Thoracic aorta (tissue), 2 donors: ENCODE results near the gene UBR3. TPM values are rescaled to one million over a fixed set of nuclear protein-coding genes. Genes with fewer than 3 reads are reported as not detected.

ENCODE experiments used
- ATAC-seq: fragments of 150-250 bp; one replicate; pipeline ENCODE4 v1.8.0; 2017; ENCODE audit warnings: low read depth; ENCODE audit not compliant: insufficient number of reproducible peaks, low FRiP score
- DNase-seq: peaks from one replicate; pipeline ENCODE4 v3.0.0-alpha.2; 2020; ENCODE audit warnings: low spot score
- H3K27ac ChIP-seq, 2 donors: fragments of 200-600 bp; sonication (generic); 1 replicate in 1 of 2; 2 replicates in 1 of 2; pipeline ENCODE4 v1.5.1; 2016; ENCODE audit warnings: mild to moderate bottlenecking in 2 of 2, moderate library complexity in 2 of 2
- H3K27me3 ChIP-seq: fragments of 200-600 bp; sonication (generic); replicated peaks from 2 replicates; pipeline ENCODE4 v1.6.0; 2016; ENCODE audit warnings: mild to moderate bottlenecking; ENCODE audit not compliant: insufficient read depth
- H3K36me3 ChIP-seq: fragments of 200-600 bp; sonication (generic); one replicate; pipeline ENCODE4 v1.5.1; 2016
- H3K4me1 ChIP-seq, 2 donors: fragments of 200-600 bp; sonication (generic); 1 replicate in 1 of 2; 2 replicates in 1 of 2; pipeline versions ENCODE4 v1.5.1 to v1.6.0; 2016; ENCODE audit warnings: low read depth in 2 of 2, mild to moderate bottlenecking in 1 of 2; ENCODE audit not compliant: control insufficient read depth in 1 of 2
- H3K4me3 ChIP-seq: fragments of 200-600 bp; sonication (generic); 2 replicates; pipeline ENCODE4 v1.5.1; 2016; ENCODE audit warnings: mild to moderate bottlenecking
- H3K9me3 ChIP-seq: fragments of 200-600 bp; sonication (generic); 2 replicates; pipeline ENCODE4 v1.5.1; 2016
- CTCF ChIP-seq: fragments of 200-600 bp; sonication (generic); IDR thresholded peaks from one replicate; pipeline ENCODE4 v1.5.1; 2019; ENCODE audit warnings: antibody characterized with exemption
- total RNA-seq, 2 donors: library from RNA; depleted of rRNA; stranded (reverse); fragments of >200 nt; gene quantifications; one replicate each; pipeline versions ENCODE4 v1.1.0 to v1.2.3, GENCODE V29; 2016

UBR3 gene
- total RNA-seq, 2 donors from 2014 or later, result 62.1 to 98.6 TPM

DNA sequence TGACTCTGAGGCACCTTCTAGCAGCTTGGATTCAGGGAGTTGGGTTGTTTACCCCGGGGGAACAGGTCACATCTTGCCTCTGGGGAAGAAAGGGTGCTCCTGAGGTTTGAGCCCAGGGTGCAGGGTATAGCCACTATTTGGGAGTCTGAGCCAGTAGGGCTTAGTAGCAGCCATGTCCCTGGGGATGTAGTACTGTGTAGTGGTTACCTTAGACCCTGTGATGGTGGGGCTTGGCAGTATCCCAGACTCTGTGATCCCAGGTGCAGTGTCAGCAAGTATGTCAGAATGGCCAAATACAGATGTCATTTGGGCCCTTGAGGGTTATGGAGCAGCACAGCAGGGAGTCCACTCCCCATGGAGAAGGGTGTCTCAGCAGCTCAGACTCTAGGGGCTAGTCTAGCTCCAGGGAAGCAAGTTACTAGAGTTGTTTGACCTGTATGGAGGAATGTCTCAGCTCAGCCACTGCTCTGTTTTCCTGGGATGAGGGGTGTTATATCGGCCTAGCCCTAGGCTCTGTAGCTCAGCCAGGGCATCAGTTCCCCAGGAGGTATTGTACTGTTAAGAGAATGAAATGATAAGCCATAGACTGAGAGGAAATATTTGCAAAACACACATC is 151.3 kb downstream of the UBR3 start:
- Histone ChIP-seq H3K9me3 (peaks cover 10% of the 10 kb centered on the region), H3K4me1 (no peaks in the 10 kb centered on the region), H3K27me3 (no peaks in the 10 kb centered on the region), H3K27ac (no peak overlapping the region), H3K36me3 (no peaks in the 10 kb centered on the region), H3K4me3 (no peak overlapping the region)
- DNase-seq (no peak), ATAC-seq (no peak)
- no peak for TF ChIP-seq CTCF

- ATAC-seq, result no peak
- no peak for DNase-seq
- peaks cover 10% of the 10 kb centered on the region for H3K9me3 ChIP-seq
- H3K4me3 ChIP-seq, result no peak overlapping the region
- H3K36me3 ChIP-seq, result no peaks in the 10 kb centered on the region
- no peak overlapping the region for H3K27ac ChIP-seq
- no peak for TF ChIP-seq CTCF
- no peaks in the 10 kb centered on the region for H3K4me1 ChIP-seq
- H3K27me3 ChIP-seq, result no peaks in the 10 kb centered on the region
Measured at GRCh38 chr2:169979025-169979424, 151.8 kb downstream of the UBR3 start.

GRCh38 chr2:169980001-169980400 is 152.7 kb downstream of the UBR3 start:
- ATAC-seq (no peak), DNase-seq (no peak)
- no peak for TF ChIP-seq CTCF
- Histone ChIP-seq H3K4me1 (no peaks in the 10 kb centered on the region), H3K4me3 (no peak overlapping the region), H3K27ac (no peak overlapping the region), H3K9me3 (peaks cover 10% of the 10 kb centered on the region), H3K36me3 (no peaks in the 10 kb centered on the region), H3K27me3 (no peaks in the 10 kb centered on the region)

DNA sequence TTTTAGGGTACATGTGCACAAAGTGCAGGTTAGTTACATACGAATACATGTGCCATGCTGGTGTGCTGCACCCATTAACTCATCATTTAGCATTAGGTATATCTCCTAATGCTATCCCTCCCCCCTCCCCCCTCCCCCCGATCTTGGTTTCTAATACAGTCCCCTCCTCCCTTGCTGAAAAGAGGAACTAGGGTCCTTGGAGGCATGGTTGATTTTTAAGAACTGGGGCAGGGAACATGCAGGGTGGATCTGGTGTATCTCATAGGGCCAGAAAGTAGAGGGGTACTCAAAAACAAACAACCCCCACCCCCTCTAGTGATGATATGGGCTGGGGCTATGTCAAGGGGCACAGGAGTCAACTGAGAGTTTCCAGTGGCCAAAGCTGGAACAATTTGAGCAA is 153.4 kb downstream of the UBR3 start:
- no peak overlapping the region for H3K27ac ChIP-seq
- H3K4me3 ChIP-seq, result no peak overlapping the region
- no peak for TF ChIP-seq CTCF
- H3K36me3 ChIP-seq, result no peaks in the 10 kb centered on the region
- H3K9me3 ChIP-seq, result peaks cover 10% of the 10 kb centered on the region
- DNase-seq, result no peak
- no peak for ATAC-seq
- no peaks in the 10 kb centered on the region for H3K27me3 ChIP-seq
- H3K4me1 ChIP-seq, result no peaks in the 10 kb centered on the region

DNA sequence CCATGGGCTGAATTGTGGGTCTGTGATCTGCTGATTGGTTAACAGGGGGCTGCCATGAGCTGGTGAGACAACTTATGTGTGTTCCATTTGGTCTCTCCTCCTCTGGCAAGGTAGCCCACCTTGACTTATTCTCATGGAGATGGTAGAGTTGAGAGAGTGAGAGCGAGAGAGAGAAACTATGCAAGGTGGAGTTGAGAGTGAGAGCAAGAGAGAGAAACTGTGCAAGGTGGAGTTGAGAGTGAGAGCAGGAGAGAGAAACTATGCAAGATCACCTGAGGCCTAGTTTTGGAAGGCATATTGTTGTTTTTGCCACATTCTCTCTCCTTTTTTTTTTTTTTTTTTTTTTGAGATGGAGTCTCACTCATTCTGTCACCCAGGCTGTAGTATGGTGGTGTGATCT is 155.7 kb downstream of the UBR3 start:
- no peaks in the 10 kb centered on the region for H3K9me3 ChIP-seq
- ATAC-seq (no peak), DNase-seq (no peak)
- no peak for TF ChIP-seq CTCF
- peaks cover 3% of the 10 kb centered on the region for H3K36me3 ChIP-seq
- H3K27ac ChIP-seq, result no peak overlapping the region
- H3K4me3 ChIP-seq, result no peak overlapping the region
- H3K27me3 ChIP-seq, result no peaks in the 10 kb centered on the region
- H3K4me1 ChIP-seq, result no peaks in the 10 kb centered on the region
